Natural killer cell (primary cell): ENCODE results near the gene PCBP1. TPM values are rescaled to one million over a fixed set of nuclear protein-coding genes. Genes with fewer than 3 reads are reported as not detected.

Experiments used
- ATAC-seq, 3 donors: fragments of 150-1000 bp in 2 of 3; fragments of 200-7000 bp in 1 of 3; cut with Tn5 transposase; 1 replicate in 1 of 3; 2 replicates in 2 of 3; pipeline ENCODE4 v1.10.0; 2021; ENCODE audit warnings: mild to moderate bottlenecking in 2 of 3, moderate library complexity in 2 of 3
- DNase-seq, 2 donors: peaks; one replicate each; pipeline versions ENCODE4 v3.0.0 to v3.0.0-alpha.2; 2013 to 2021; ENCODE audit warnings: mixed read lengths in 1 of 2
- H3K27ac ChIP-seq: one replicate; pipeline ENCODE4 v1.5.1; 2013; ENCODE audit warnings: mild to moderate bottlenecking, low read length
- H3K27me3 ChIP-seq: one replicate; pipeline ENCODE4 v1.6.1; 2013; ENCODE audit warnings: low read length; ENCODE audit not compliant: control insufficient read depth, insufficient read depth
- H3K36me3 ChIP-seq: one replicate; pipeline ENCODE4 v1.6.1; 2013; ENCODE audit warnings: low read length; ENCODE audit not compliant: control insufficient read depth, insufficient read depth
- H3K4me1 ChIP-seq: one replicate; pipeline ENCODE4 v1.6.1; 2013; ENCODE audit warnings: low read length; ENCODE audit not compliant: control insufficient read depth, insufficient read depth
- H3K4me3 ChIP-seq: one replicate; pipeline ENCODE4 v1.5.1; 2013; ENCODE audit warnings: low read length
- H3K9me3 ChIP-seq: one replicate; pipeline ENCODE4 v1.6.1; 2013; ENCODE audit warnings: low read length; ENCODE audit not compliant: control insufficient read depth, insufficient read depth
- H3K27ac Mint-ChIP-seq, 2 donors: one replicate each; pipeline ENCODE4 v1.8.0; 2022; ENCODE audit warnings: mild to moderate bottlenecking in 2 of 2, mixed read lengths in 2 of 2, moderate library complexity in 1 of 2
- H3K27me3 Mint-ChIP-seq, 2 donors: one replicate each; pipeline ENCODE4 v1.8.0; 2022; ENCODE audit warnings: low read depth in 2 of 2, mixed read lengths in 2 of 2
- H3K36me3 Mint-ChIP-seq: one replicate; pipeline ENCODE4 v1.8.0; 2022; ENCODE audit warnings: mixed read lengths
- H3K4me1 Mint-ChIP-seq, 2 donors: one replicate each; pipeline ENCODE4 v1.8.0; 2022; ENCODE audit warnings: mixed read lengths in 2 of 2
- H3K4me3 Mint-ChIP-seq: one replicate; pipeline ENCODE4 v1.8.0; 2022; ENCODE audit warnings: mild to moderate bottlenecking, moderate library complexity, mixed read lengths
- H3K9me3 Mint-ChIP-seq, 2 donors: one replicate each; pipeline ENCODE4 v1.8.0; 2022; ENCODE audit warnings: mixed read lengths in 2 of 2
- WGBS: methylation state at CpG from one replicate; pipeline ENCODE4 v1.1.7; 2013; ENCODE audit warnings: missing lambda C conversion rate; ENCODE audit not compliant: insufficient coverage; 5-methylcytosine and 5-hydroxymethylcytosine counted together
- intact Hi-C: fragments of 100-400 bp; cut with micrococcal nuclease; formaldehyde crosslinking; loops from one replicate; pipeline ENCODE4 v1.14.2; 2022
- total RNA-seq, 4 donors: library from RNA; stranded (reverse); fragments of 120-200 nt in 1 of 4; gene quantifications; one replicate each; pipeline versions ENCODE4 v1.2.3 to v1.2.4, GENCODE V29; 2013 to 2022
- TF ChIP-seq, protein P1 (sequence below): fragments of 200-600 bp; IDR thresholded peaks from one replicate; pipeline ENCODE4 v1.8.0; 2022; ENCODE audit warnings: antibody characterized with exemption

PCBP1 gene
- total RNA-seq, 3 donors from 2014 or later (not counting 1 experiment from before 2014, with no cell fraction given) = 329 to 358 (median 352) TPM

DNA sequence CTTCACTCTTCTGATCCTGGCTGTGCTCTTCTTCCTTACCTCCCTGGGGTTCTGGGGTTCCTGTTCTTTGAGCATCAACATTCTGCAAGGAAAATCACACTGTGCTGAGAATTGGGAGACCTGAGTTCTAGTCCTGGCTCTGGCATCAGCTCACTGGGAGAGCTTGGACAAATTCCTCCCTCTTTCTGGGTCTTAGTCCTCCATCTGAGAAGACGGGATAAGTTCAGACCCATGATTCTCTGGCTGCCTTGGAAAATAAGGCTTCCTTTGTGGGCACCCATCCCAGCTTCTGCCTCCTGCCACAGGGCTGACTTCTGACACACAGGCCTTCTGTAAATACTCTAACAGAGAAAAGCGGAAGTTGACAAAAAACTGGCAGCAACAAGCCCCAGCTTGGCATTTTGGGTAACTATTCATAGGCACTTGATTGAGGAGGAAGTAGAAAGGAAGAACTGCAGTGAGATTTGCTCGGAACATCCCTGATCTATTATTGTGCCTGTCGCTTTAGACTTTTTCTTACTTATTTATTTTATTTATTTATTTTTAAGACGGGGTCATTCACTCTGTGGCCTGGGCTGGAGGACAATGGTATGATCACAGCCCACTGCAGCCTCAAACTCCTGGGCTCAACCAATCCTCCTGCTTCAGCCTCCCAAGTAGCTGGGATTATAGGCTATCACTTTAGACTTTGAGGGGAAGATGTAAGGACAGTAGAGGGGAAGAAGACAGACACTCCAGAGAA lies 7.9 kb downstream of the PCBP1 start:
- H3K9me3 ChIP-seq = no peaks in the 10 kb centered on the region
- WGBS = 8% methylated on average over 2 of the region's 5 CpGs
- ATAC-seq (peak; percentile 89 to 90 (median 89)), DNase-seq (peak in 1 of 2 donors; percentile 87)
- peak overlapping the region; percentile 97 to 99 for H3K27ac Mint-ChIP-seq
- H3K4me1 Mint-ChIP-seq = peaks cover 33 to 45% of the 10 kb centered on the region in 2 donors
- peaks cover under 1% of the 10 kb centered on the region for H3K36me3 ChIP-seq
- TF ChIP-seq, protein P1, sequence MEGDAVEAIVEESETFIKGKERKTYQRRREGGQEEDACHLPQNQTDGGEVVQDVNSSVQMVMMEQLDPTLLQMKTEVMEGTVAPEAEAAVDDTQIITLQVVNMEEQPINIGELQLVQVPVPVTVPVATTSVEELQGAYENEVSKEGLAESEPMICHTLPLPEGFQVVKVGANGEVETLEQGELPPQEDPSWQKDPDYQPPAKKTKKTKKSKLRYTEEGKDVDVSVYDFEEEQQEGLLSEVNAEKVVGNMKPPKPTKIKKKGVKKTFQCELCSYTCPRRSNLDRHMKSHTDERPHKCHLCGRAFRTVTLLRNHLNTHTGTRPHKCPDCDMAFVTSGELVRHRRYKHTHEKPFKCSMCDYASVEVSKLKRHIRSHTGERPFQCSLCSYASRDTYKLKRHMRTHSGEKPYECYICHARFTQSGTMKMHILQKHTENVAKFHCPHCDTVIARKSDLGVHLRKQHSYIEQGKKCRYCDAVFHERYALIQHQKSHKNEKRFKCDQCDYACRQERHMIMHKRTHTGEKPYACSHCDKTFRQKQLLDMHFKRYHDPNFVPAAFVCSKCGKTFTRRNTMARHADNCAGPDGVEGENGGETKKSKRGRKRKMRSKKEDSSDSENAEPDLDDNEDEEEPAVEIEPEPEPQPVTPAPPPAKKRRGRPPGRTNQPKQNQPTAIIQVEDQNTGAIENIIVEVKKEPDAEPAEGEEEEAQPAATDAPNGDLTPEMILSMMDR = no peak
- intact Hi-C loops = loop anchor here (1.0 to 2.0 kb wide), 3 partner anchors 9 to 46 kb away; no protein-coding TSS in a partner anchor
- peak overlapping the region; percentile 88 for H3K27ac ChIP-seq
- H3K4me3 ChIP-seq = peak overlapping the region; percentile 0
- H3K4me1 ChIP-seq = peaks cover 37% of the 10 kb centered on the region
- no peaks in the 10 kb centered on the region for H3K27me3 ChIP-seq
- H3K4me3 Mint-ChIP-seq = peak overlapping the region; percentile 71
- no peaks in the 10 kb centered on the region for H3K9me3 Mint-ChIP-seq
- H3K27me3 Mint-ChIP-seq = no peaks in the 10 kb centered on the region
- no peaks in the 10 kb centered on the region for H3K36me3 Mint-ChIP-seq

GRCh38 chr2:70095720-70096670 lies 8.7 kb downstream of the PCBP1 start:
- ATAC-seq (peak in 2 of 3 donors; percentile 3 to 5), DNase-seq (no peak)
- H3K36me3 ChIP-seq = no peaks in the 10 kb centered on the region
- no peak overlapping the region for H3K4me3 ChIP-seq
- Mint-ChIP-seq H3K9me3 (no peaks in the 10 kb centered on the region), H3K4me1 (peaks cover 26 to 39% of the 10 kb centered on the region in 2 donors), H3K27me3 (no peaks in the 10 kb centered on the region), H3K27ac (peak overlapping the region; percentile 97 to 99), H3K36me3 (no peaks in the 10 kb centered on the region), H3K4me3 (no peak overlapping the region)
- intact Hi-C loops = loop anchor here (1.0 to 2.0 kb wide), 3 partner anchors 10 to 45 kb away; no protein-coding TSS in a partner anchor
- H3K27ac ChIP-seq = peak overlapping the region; percentile 88
- TF ChIP-seq, protein P1 = no peak
- peaks cover 30% of the 10 kb centered on the region for H3K4me1 ChIP-seq
- H3K9me3 ChIP-seq = no peaks in the 10 kb centered on the region
- 92% methylated on average over 13 of the region's 16 CpGs for WGBS
- H3K27me3 ChIP-seq = no peaks in the 10 kb centered on the region

DNA sequence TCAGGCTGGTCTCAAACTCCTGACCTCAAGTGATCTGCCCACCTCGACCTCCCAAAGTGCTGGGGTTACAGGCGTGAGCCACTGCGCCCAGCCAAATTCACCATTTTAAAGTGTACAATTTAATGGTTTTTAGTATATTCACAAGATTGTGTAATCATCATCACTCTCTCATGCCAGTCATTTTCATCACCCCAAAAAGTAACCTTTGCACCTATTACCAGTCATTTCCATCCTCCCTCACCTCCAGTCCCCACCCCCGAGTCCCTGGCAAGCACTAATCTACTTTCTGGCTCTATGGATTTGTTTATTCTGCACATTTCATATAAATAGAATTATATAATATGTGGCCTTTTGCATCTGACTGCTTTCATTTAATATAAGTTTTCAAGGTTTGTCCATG lies 10.8 kb downstream of the PCBP1 start:
- TF ChIP-seq, protein P1 = no peak
- no CpG with 5 or more reads among the region's 4 CpGs for WGBS
- no peaks in the 10 kb centered on the region for H3K36me3 ChIP-seq
- no peak overlapping the region for H3K27ac Mint-ChIP-seq
- H3K27ac ChIP-seq = no peak overlapping the region
- intact Hi-C loops = no loop called here
- no peaks in the 10 kb centered on the region for H3K27me3 Mint-ChIP-seq
- DNase-seq (no peak), ATAC-seq (no peak)
- no peak overlapping the region for H3K4me3 ChIP-seq
- H3K27me3 ChIP-seq = no peaks in the 10 kb centered on the region
- peaks cover 16 to 29% of the 10 kb centered on the region in 2 donors for H3K4me1 Mint-ChIP-seq
- H3K9me3 Mint-ChIP-seq = no peaks in the 10 kb centered on the region
- H3K4me3 Mint-ChIP-seq = no peak overlapping the region
- peaks cover 29% of the 10 kb centered on the region for H3K4me1 ChIP-seq
- H3K9me3 ChIP-seq = no peaks in the 10 kb centered on the region
- no peaks in the 10 kb centered on the region for H3K36me3 Mint-ChIP-seq
